ENCODE data around the gene MATR3.

DNA sequence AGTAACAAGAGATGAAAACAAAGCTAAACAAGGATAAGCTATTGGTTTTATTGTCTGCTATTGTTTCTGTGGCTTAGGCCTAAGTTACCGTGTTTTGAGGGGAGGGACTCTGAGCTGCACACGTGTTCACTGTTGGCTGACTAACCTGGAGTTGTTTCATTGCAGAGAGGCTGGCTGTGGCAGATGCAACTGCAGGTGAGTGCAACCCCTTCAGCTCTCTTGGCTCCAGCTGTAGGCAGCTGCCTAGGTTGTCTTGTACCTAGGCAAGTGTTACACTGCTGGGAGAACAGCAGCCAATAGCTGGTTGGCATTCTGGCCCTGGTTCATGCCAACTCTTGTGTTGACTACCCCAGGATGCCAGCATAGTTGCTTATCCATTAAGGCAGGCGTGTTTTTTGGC, 17.6 kb upstream of the MATR3 start:
- TF ChIP-seq, protein P1, sequence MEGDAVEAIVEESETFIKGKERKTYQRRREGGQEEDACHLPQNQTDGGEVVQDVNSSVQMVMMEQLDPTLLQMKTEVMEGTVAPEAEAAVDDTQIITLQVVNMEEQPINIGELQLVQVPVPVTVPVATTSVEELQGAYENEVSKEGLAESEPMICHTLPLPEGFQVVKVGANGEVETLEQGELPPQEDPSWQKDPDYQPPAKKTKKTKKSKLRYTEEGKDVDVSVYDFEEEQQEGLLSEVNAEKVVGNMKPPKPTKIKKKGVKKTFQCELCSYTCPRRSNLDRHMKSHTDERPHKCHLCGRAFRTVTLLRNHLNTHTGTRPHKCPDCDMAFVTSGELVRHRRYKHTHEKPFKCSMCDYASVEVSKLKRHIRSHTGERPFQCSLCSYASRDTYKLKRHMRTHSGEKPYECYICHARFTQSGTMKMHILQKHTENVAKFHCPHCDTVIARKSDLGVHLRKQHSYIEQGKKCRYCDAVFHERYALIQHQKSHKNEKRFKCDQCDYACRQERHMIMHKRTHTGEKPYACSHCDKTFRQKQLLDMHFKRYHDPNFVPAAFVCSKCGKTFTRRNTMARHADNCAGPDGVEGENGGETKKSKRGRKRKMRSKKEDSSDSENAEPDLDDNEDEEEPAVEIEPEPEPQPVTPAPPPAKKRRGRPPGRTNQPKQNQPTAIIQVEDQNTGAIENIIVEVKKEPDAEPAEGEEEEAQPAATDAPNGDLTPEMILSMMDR (conservative IDR thresholded peaks at IDR 0.05), result no peak
- no peak for TF ChIP-seq EZH2 (IDR thresholded peaks at IDR 0.05; ENCODE audit: low read depth)
